Measurements from ENCODE around the gene EXOC3L2. TPM values are rescaled to one million over a fixed set of nuclear protein-coding genes. Genes with fewer than 3 reads are reported as not detected.

EXOC3L2 gene
- total RNA-seq, 1 experiment from 2014 or later, result not detected

- TF ChIP-seq, protein P1, sequence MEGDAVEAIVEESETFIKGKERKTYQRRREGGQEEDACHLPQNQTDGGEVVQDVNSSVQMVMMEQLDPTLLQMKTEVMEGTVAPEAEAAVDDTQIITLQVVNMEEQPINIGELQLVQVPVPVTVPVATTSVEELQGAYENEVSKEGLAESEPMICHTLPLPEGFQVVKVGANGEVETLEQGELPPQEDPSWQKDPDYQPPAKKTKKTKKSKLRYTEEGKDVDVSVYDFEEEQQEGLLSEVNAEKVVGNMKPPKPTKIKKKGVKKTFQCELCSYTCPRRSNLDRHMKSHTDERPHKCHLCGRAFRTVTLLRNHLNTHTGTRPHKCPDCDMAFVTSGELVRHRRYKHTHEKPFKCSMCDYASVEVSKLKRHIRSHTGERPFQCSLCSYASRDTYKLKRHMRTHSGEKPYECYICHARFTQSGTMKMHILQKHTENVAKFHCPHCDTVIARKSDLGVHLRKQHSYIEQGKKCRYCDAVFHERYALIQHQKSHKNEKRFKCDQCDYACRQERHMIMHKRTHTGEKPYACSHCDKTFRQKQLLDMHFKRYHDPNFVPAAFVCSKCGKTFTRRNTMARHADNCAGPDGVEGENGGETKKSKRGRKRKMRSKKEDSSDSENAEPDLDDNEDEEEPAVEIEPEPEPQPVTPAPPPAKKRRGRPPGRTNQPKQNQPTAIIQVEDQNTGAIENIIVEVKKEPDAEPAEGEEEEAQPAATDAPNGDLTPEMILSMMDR (IDR thresholded peaks at IDR 0.05; ENCODE audit: unreplicated experiment), result no peak
- no peak for DNase-seq
- Mint-ChIP-seq H3K4me3 (ENCODE audit: low read depth, unreplicated experiment) (no peak overlapping the region), H3K9me3 (ENCODE audit: low read depth, unreplicated experiment) (no peaks in the 10 kb centered on the region), H3K36me3 (ENCODE audit: insufficient read depth, unreplicated experiment) (peaks cover 30% of the 10 kb centered on the region), H3K27me3 (ENCODE audit: unreplicated experiment) (no peaks in the 10 kb centered on the region), H3K27ac (ENCODE audit: unreplicated experiment) (no peak overlapping the region), H3K4me1 (ENCODE audit: low read depth, unreplicated experiment) (no peaks in the 10 kb centered on the region)
- intact Hi-C loops (cut with micrococcal nuclease; ENCODE audit: unreplicated experiment), result no loop called here
- CTCF ChIA-PET, result no interaction called here
- BruUV-seq (replicated peaks), result no TSS peak
Measured at GRCh38 chr19:45290381-45290931, 45.2 kb upstream of the EXOC3L2 start.

DNA sequence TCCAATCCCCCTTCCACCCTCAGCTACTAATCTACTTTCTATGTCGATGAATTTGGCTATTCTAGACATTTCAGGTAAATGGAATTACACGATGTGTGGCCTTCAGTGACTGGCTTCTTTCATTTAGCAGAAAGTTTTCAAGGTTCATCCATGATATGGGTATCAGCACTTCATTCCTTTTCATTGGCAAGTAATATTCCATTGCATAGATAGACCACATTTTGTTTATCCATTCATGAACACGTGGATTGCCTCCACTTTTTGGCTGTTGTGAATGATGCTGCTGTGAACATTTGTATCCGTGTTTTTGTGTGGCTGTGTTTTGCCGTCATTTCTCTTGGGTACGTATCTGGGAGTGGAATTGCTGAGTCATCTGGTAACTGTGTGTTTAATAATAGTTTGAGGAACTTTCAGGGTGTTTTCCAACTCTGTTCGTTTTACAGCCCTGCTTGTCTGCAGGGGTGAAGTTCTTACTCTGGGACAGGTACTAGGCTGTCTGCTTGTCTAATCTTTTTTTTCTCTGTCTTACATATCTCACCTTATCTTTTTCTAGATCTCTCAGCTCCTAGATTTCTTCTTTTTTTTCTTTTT, 38.3 kb upstream of the EXOC3L2 start:
- Mint-ChIP-seq H3K4me3 (ENCODE audit: low read depth, unreplicated experiment) (no peak overlapping the region), H3K9me3 (ENCODE audit: low read depth, unreplicated experiment) (no peaks in the 10 kb centered on the region), H3K27me3 (ENCODE audit: unreplicated experiment) (no peaks in the 10 kb centered on the region), H3K36me3 (ENCODE audit: insufficient read depth, unreplicated experiment) (peaks cover 40% of the 10 kb centered on the region), H3K27ac (ENCODE audit: unreplicated experiment) (no peak overlapping the region), H3K4me1 (ENCODE audit: low read depth, unreplicated experiment) (no peaks in the 10 kb centered on the region)
- TF ChIP-seq, protein P1 (IDR thresholded peaks at IDR 0.05; ENCODE audit: unreplicated experiment), result no peak
- no peak for DNase-seq
- CTCF ChIA-PET, result interaction anchor here (0.6 kb wide), 2 partner anchors 589 to 1341 kb away, joined by 3 to 4 read pairs; no protein-coding TSS in a partner anchor
- intact Hi-C loops (cut with micrococcal nuclease; ENCODE audit: unreplicated experiment), result no loop called here
- no TSS peak for BruUV-seq (replicated peaks)

DNA sequence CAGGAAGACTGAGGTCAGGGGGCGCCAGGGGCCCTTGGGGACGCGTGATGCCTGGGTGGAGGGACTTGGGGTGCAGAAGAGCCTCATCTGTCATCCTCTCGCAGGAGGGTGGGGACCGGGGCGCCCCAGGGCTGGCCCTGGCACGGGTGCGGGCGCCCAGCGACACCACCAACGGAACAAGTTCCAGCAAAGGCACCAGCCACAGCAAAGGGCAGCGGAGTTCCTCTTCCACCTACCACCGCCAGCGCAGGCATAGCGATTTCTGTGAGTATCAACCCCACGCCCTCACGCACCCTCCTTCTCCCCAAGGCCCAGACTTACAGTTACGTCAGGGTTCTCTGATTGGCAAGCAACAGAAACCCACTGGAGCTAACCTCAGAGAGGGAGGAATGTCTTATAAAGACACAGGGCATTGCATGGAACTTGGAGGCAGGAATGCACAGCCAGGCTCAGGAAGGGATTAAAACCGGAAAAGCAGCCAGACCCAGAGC, 35.3 kb upstream of the EXOC3L2 start:
- TF ChIP-seq, protein P1 (IDR thresholded peaks at IDR 0.05; ENCODE audit: unreplicated experiment), result no peak
- H3K27me3 Mint-ChIP-seq (ENCODE audit: unreplicated experiment), result no peaks in the 10 kb centered on the region
- no peaks in the 10 kb centered on the region for H3K4me1 Mint-ChIP-seq (ENCODE audit: low read depth, unreplicated experiment)
- no peak overlapping the region for H3K4me3 Mint-ChIP-seq (ENCODE audit: low read depth, unreplicated experiment)
- no TSS peak for BruUV-seq (replicated peaks)
- H3K9me3 Mint-ChIP-seq (ENCODE audit: low read depth, unreplicated experiment), result no peaks in the 10 kb centered on the region
- CTCF ChIA-PET, result no interaction called here
- intact Hi-C loops (cut with micrococcal nuclease; ENCODE audit: unreplicated experiment), result no loop called here
- no peak overlapping the region for H3K27ac Mint-ChIP-seq (ENCODE audit: unreplicated experiment)
- DNase-seq, result no peak
- H3K36me3 Mint-ChIP-seq (ENCODE audit: insufficient read depth, unreplicated experiment), result peaks cover 56% of the 10 kb centered on the region

DNA sequence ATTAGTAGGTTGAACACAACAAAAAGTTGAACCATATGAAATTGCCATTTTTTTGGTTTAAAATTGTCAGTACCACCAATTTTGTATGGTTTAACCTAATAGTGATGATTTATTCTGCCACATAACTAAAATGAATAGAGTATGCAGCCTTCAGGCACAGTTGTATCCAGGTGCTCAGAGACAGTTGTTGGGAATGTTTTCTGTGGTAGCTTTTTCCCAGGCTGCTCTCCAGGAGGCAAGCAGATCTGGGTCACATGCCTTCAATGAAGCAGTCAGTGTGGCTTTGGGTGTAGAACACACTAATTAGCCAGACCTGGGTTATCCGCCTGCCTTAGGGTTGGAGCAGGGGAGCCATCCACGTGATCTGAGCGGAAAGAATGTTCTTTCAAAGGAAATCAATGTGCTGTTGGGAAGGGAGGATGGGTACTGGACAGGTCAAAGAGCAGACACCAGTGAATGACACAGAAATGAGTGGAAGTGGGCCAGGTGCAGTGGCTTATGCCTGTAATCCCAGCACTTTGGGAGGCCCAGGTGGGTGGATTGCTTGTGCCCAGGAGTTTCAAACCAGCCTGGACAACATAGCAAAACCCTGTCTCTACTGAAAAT, 34.5 kb upstream of the EXOC3L2 start:
- no peaks in the 10 kb centered on the region for H3K9me3 Mint-ChIP-seq (ENCODE audit: low read depth, unreplicated experiment)
- no peak overlapping the region for H3K27ac Mint-ChIP-seq (ENCODE audit: unreplicated experiment)
- no peaks in the 10 kb centered on the region for H3K4me1 Mint-ChIP-seq (ENCODE audit: low read depth, unreplicated experiment)
- intact Hi-C loops (cut with micrococcal nuclease; ENCODE audit: unreplicated experiment), result no loop called here
- no peaks in the 10 kb centered on the region for H3K27me3 Mint-ChIP-seq (ENCODE audit: unreplicated experiment)
- no peak for DNase-seq
- peaks cover 56% of the 10 kb centered on the region for H3K36me3 Mint-ChIP-seq (ENCODE audit: insufficient read depth, unreplicated experiment)
- H3K4me3 Mint-ChIP-seq (ENCODE audit: low read depth, unreplicated experiment), result no peak overlapping the region
- no TSS peak for BruUV-seq (replicated peaks)
- CTCF ChIA-PET, result no interaction called here
- TF ChIP-seq, protein P1 (IDR thresholded peaks at IDR 0.05; ENCODE audit: unreplicated experiment), result no peak

Data from Calu3 (cell line).